ENCODE data around the gene BACE1-AS.

The BACE1-AS gene

DNA sequence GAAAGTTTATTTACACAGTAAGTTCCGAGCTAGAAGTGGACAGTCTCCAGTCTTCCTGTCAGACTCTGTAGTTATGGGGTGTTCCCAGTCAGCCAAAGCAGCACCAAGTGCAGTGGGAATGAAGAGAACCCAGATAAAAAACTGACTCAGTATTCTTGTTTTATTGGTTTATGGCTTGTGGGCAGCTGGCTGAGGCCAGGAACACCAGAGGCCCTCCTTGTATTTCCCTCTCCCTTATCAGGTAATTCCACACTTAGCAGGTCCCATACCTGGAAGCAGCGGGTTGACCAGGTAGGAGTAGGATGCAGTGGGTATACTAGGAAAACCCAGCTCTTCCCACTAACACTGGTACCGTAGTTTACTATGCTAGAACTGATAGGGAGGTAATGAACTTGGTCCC lies 3.5 kb upstream of the BACE1-AS start:
- in situ Hi-C loops (cut with HindIII; ENCODE audit: low sequenced_read_pairs): no loop called here

DNA sequence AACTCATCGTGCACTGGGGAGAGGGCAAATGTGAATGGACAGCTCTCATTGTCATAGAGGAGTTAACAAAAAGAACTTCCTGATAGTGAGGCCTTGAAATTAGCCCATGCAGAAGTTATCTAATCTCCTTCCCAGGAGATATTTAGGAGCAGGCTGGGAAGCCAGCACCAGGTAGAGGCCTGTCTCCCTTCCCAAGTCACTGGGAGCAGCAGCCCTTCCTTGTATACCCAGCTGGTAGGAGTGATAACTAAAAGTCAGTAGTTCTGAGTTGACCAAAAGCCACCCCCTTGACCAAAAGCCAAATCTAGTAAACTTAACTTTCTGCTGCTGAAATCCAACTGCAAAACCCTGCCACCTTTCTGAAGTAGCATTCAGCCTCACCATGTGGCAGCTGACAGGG lies 1.4 kb upstream of the BACE1-AS start:
- in situ Hi-C loops (cut with HindIII; ENCODE audit: low sequenced_read_pairs): no loop called here

DNA sequence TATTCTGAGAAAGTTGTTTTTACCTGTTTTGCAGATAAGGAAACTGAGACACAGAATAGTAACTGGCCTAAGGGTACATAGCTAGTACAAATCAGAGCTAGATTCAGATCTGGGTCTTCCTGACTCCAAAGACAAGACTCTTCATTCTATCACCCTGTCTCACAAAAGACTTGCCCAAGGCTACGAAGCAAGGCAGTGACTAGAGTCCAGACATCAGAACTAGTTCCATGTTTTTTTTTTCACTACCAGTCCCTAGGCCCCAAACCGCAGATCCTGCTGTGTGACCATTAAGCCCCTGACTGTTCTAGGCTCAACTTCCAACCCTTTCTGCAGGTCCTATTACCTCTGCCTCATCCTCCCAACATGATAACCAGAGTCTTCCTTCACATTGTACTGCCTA lies 1.5 kb downstream of the BACE1-AS start:
- in situ Hi-C loops (cut with HindIII; ENCODE audit: low sequenced_read_pairs): no loop called here

DNA sequence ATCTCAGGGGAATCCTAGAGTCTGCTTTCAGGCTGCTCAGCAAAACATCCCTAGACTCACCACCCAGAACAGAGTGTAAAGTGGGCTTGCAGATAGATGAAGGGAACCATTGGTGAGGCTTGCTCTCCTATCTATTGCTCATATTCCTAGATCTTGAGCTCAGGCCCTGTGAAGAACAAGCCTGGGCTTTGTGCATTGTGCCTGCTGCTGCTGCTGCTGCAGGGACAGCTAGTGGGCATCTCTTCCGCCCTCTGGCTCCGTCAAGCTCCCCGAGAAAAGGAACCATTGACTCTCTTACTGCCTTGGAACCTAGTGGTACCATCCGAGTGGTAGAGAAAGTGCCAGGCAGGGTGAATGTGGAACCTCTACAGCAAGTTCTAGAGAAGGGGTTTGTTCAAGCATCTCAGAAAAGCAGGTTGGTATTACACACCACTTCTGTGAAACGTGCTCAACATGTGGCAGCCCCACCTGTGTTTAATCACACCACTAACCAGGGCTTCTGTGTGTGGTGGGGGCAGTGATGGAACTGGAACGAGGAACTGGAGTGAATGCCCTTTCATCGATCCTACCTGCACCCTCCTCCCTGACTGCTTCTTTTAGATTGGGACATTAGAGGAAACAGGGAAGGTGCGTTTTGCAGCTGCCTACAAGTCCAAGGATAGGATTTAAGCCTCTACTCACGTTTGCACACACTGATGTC lies 4.4 kb downstream of the BACE1-AS start:
- in situ Hi-C loops (cut with HindIII; ENCODE audit: low sequenced_read_pairs): no loop called here

DNA sequence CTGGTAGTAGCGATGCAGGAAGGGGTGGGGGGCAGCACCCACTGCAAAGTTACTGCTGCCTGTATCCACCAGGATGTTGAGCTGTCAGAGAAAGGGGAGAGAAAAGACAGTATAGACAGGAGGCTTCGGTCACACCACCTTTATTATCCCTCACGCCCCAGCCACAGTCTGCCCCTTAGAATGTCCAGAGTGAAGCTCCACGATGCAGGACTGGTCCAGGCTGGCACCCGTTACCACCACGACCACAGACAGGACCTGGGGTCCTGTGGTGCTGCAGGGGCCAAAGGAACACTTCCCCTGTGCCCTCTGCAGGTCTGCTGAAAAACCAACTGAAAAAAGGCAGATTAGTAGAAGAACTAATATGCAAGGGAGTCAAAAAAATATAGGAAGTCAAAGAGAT lies 5.7 kb downstream of the BACE1-AS start:
- in situ Hi-C loops (cut with HindIII; ENCODE audit: low sequenced_read_pairs): no loop called here

DNA sequence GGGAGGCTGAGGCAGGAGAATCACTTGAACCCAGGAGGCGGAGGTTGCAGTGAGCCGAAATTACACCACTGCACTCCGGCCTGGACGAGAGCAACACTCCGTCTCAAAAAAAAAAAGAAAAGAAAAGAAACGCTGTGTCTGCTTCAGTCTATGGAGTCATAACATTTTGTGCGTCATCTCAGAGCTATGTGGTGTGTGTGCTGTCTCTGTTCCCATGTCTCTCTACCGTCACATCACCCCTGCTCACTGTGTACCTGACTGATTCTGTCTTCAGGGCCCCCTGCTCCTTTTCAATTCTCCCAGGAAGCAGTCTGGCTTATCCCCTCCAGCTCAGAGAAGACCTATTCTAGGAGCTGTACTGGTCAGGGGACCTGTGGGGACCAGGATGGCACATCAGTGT lies 7.0 kb downstream of the BACE1-AS start:
- in situ Hi-C loops (cut with HindIII; ENCODE audit: low sequenced_read_pairs): no loop called here

DNA sequence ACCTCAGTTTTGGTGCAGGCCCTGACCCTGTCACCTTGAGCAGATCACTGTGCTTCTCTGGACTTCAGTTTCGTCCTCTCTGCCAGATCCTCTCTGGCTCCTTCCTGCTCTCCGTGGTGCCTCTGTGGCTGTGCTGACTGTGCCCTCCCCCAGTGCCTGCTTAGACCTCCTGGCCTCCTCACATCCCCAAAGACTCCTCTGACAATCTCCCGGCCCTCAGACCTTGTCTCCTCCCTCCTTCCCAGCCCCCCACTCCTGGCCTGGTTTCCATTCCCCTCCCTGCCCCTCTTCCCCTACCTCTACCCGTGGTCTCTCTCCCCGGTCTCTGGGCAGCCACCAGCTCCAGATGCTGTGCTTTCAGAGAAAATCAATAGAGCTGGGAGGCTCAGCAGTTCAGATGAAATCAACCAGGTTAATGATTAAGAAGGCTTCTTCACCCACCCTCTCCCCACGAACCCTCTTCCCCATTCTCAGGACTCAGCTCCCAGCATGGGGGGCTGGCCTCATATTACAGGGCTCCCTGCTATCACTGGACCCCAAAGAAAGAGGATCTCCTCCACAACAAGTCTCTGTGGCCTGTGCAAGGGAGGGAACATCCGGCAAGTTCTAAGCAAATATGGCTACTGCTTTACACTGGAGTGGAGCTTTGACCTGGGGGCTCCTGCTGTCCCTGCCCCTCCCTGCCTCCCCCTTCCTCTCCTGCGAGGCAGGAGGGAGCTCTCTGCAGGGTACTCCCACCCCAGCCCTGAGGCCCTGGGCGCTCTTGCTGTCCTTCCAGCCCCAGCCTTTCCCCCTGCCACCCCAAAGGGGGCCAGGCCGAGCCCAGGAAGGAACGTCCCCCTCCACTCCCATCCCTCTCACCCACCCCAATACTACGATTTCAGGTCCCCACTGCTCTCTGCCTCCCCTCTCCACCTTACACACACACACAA lies 8.5 kb downstream of the BACE1-AS start:
- in situ Hi-C loops (cut with HindIII; ENCODE audit: low sequenced_read_pairs): no loop called here

DNA sequence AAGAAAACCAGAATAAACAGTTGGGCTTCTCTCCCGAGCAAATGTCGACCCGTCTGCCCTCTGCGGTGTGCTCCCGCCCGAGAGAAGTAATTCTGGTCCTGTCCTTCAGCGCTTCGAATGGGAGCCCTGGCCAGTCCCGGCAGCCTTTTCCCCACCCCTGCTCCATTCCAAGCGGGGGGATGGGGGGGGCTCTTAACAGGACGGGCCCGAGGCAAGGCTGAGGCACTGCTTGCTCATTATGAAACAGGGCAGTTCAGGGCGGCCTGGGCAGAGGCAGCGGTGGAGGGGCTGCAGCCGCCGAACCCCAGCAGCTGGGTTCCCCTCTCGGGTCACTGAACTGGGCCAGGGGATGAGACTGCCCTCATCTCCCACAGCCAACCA lies 9.1 kb downstream of the BACE1-AS start:
- in situ Hi-C loops (cut with HindIII; ENCODE audit: low sequenced_read_pairs): no loop called here

DNA sequence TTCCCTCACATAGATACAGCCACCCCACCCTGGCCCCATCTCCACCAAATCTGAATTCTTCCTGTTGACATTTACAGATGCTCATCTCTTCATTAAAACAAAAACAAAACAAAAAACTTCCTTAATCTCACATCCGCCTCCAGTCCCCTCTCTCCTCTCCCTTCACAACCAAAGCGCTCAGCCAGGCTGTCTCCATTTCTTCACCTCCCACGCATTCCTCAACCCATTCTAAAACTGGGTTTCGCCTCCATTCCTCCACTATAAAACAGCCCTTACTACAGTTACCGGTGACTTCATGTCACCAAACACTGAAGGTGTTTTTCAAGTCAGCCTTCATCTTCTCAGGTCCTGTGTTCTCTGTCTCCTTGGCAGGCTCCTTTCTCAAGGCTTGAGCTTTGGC lies 9.6 kb downstream of the BACE1-AS start:
- in situ Hi-C loops (cut with HindIII; ENCODE audit: low sequenced_read_pairs): no loop called here

DNA sequence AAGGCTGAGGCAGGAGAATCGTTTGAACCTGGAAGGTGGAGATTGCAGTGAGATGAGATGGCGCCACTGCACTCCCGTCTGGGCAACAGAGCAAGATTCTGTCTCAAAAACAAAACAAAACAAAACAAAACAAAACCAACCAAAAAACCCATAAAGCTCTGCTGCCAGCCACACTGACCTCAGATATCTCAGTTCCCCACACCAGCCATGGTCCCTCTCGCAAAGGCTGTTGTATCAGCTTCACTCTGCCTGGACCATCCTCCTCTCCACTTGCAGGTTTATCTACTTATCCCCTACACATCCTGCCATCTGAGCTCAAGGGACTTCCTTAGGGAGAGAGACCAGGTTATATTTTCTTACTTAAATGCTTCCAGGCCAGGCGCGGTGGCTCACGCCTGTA lies 11.1 kb downstream of the BACE1-AS start:
- in situ Hi-C loops (cut with HindIII; ENCODE audit: low sequenced_read_pairs): no loop called here

DNA sequence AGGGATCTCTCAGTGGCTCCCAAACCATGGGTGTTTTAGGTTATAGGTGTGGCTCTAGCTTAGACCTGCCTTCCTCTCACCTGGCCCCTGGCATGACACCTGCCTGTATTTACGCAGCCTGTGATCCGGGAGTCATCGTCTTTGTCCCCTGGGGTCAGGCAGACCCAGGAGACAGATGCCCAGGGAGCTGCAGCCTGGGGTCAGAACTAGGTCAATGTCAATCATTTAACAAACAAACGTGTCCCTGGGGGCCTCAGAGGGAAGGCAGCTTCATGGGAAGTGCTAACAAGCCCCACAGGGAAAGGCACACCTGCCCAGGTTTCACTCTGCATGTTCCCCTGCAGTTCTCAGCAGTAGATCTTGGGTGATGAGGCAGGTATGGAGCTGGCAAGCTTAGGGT lies 12.0 kb downstream of the BACE1-AS start:
- in situ Hi-C loops (cut with HindIII; ENCODE audit: low sequenced_read_pairs): no loop called here

DNA sequence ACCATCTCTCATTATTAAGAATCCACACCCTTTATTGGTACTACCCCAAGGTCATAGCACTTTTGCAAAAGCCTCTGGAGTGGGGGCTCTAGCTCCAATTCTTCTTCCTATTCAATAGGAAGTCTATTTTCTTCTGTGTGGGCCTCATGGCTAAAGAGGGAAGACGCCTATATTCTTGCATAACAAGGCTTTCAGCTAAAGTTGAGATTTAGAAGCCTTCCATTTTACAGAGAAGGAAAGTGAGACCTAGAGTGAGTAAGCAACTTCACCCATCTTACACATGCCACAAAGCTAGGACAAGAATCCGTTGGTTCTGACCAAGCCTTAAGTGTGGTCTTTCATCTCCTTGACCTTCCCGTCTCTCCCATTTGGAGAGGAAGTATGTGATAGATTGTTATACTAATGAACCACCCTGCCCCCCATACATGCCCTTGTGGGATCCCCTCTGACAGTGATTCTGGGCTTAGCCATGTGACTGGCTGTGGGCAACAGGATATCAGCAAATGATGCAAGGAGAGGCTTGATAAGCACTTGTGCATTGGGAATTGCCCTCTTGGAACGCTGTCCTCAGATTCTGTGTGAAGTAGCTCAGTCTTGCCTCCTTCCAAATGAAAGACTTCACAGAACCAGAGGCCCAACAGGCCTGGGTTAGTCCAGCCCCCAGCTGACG lies 12.6 kb downstream of the BACE1-AS start:
- in situ Hi-C loops (cut with HindIII; ENCODE audit: low sequenced_read_pairs): no loop called here

DNA sequence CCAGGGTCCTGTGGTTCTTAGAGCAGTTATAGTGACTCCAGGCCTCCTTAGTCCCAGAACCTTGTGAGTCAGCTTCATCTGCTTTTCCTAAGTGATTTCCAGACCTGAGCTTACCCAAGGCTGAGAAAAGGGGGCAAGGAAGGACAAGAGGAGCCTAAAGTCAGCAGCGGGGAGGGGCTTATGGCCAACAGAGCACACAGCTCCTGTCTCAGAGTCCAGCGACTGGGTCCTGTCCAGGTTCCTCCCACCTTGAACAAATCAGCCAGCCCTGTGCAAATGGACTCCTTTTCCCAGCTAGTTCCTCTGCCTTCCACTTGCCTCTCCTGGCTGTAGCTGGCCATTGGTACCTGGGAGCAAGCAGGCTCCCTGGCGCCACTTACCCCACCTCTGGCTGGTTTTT lies 14.0 kb downstream of the BACE1-AS start:
- in situ Hi-C loops (cut with HindIII; ENCODE audit: low sequenced_read_pairs): no loop called here

DNA sequence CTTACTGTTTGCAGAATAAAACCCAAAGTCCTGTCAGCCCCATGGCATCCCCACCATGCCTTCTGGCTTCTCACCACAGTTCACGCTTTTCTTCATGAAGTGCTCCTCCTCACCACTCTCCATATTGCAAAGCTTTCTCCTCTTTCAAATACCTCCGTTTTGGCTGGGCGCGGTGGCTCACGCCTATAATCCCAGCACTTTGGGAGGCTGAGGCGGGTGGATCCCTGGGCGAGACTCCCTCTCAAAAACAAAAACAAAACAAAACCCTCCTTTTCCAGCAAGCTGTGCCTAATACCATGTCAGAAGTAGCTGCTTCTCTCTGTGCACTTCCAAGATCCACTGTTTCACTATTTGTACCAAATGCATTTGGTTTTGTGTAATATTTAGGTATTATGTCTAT lies 18.2 kb downstream of the BACE1-AS start:
- in situ Hi-C loops (cut with HindIII; ENCODE audit: low sequenced_read_pairs): no loop called here

DNA sequence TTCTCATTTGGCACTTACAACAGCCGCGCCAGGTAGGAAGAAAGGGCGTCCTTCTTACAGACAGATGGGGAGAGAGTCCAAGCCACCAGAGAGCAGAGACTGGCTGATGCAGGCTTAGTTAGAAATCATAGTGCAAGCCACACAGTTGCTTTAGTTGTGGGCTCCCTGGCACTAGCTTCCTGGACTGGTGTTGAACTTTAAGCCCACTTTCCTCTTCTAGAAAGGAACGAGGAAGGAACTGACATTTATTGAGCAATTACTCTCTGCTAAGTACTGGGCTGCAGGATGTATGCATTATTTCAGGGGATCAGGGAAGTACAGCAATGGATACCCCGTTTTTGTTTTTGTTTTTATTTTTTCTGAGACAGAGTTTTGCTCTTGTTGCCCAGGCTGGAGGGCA lies 21.9 kb downstream of the BACE1-AS start:
- in situ Hi-C loops (cut with HindIII; ENCODE audit: low sequenced_read_pairs): no loop called here

DNA sequence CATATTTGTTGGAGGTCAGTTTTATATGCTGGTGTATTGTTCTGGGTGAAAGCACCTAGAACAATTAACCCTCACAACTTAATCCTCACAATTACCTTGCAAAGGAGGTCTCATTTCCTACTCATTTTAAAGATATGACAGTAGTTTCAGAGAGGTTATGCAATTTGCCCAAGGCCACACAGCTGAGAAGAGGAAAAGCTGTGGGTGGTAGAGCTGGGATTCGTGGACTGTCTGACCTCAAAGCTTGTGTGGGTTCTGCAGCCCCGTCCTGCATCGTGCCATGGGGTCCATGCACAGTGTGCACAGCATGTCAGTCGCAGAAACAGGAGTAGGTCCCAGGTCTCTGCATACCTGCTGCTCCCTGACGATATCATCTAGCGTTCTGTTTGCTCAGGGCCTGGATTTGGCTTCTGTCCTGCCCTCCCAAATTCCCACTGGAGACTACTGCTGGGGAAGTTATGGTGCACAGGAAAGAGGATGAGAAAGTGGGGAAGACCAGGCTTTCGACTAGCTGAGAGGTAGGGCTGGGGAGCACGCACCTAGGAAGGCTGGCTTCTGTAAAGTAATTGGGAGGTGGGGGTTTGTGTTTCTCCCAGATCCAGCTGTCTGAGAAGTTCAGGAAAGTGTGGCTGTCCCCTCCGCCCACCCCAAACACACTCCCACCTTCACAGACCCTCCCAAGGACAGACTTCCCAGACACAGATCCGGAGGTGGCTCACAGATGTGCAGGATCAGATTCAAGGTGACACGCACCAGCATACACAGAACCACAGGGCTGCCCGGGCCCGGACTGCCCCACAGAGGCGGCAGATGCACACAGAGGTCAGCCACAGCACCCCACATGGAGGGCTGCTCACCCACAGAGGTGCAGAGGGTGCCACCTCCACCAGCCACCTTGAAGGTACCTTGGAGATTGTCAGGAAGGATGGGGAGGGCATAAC lies 23.0 kb downstream of the BACE1-AS start:
- in situ Hi-C loops (cut with HindIII; ENCODE audit: low sequenced_read_pairs): no loop called here

DNA sequence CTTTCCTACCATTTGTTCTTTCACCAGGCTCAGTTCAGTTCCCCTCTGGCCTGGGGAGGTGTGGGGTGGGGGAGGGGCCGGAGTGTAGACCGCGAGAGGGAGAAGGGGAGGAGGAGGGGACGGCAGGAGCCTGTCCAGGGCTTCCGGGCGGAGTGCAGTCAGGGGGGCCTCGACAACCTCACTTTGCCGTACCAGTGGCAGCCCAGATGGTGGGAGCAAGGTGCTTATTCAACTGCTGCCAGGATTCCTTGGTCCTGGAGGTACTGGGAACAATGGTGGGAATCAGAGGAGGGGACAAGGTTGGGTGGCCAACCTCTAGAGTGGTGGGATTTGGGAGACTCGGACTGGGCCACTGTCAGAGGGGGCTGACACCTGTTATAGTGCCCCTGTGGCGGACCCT lies 23.7 kb downstream of the BACE1-AS start:
- in situ Hi-C loops (cut with HindIII; ENCODE audit: low sequenced_read_pairs): no loop called here

DNA sequence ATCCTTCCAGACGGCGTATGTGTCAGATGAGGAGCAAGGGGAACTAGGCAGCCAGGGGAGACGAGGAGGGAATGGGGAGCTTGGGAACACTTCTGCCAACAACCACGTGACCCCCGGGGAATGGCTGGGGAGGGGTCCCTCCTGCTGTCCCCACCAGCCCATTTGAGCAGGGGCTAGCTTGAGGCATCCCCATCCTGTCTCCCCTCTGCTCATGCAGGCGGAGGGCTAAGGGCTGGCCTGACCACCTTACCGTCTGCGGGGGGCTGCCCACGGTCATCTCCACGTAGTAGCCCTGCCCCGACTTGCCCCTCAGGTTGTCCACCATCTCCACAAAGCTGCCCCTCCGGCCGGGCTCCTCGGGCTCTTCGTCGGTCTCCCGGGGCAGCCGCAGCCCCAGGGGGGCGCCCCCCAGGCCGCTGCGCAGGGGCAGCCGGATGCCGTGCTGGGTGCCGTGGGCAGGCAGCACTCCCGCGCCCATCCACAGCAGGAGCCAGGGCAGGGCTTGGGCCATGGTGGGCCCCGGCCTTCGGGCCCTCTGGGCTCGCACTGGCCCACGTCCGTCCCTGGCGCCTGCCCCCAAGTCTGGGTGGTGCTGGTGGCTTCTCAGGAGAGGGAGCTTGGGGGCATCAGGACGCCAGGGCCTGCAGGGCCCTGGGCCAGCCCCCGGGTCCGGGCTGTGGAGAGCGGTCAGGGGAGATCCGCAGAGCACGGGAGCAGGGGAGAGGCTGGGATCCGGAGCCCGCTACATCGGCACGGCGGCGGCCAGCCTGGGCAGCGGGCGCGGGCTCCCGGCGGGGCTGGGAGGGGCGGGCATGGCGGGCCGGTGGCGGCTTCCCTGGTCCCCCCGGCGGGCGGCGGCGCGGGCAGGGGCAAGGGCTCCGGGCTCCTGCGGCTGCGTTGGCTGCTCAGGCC lies 24.4 kb downstream of the BACE1-AS start:
- in situ Hi-C loops (cut with HindIII; ENCODE audit: low sequenced_read_pairs): no loop called here

DNA sequence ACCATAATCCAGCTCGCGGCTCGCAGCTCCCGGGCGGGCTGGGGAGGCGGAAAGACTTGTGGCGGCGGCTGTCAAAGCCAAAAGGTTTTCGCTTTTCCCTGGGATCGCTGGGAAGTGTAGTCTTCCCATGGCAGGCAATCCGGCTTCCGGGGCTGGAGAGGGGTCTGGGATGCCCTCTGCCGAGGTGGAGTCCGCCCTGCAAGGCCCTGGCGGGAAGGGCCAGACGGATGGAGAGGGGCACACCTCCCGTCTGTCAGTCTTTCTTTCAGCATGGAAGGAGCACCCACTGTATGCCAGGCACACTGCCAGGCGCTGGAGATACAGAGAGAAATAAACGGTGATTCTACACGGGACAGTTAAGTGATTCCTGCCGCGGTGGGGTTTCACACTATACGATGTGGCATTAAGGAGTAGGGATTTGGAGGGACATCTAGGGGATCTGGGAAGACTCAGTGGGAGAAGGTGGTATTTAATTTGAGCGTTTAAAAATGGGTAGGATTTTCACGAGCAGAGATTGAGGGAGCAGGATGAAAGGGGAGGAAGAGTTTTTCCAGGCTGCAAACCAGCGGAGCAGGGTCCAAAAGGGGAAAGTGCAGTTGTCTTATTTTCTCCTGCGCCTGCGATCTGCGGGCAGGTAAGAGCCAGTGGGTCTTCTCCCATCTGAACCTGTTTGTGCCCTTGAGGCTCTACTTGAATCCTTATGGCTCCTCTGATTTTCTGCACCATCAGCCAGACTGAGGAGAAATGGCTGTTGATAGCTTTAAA lies 25.2 kb downstream of the BACE1-AS start, which contains the start of gene BACE1:
Gene BACE1, minus strand, starts transcription at position 60 of the 765 bp plus-strand sequence. CDS start 461 bp downstream, outside the sequence.
- in situ Hi-C loops (cut with HindIII; ENCODE audit: low sequenced_read_pairs): no loop called here
